ENCODE measurements around the gene SORCS2.

GRCh38 chr4:7365462-7366179 lies 173.3 kb downstream of the SORCS2 start:
- no peak for TF ChIP-seq EZH2 (IDR thresholded peaks at IDR 0.05; ENCODE audit: borderline replicate concordance, low read length)
- TF ChIP-seq CTCF (IDR thresholded peaks at IDR 0.05; ENCODE audit: low read length), result no peak

Measured in OCI-LY1 (cell line).